GM19023 (cell line): Measurements from ENCODE around the gene EDC3.
"Not testable (repeated sequence)": the region's sequence is repeated elsewhere in the genome, so short reads cannot be mapped to it uniquely, and the experiment has no call there.

ENCODE experiments used
- ATAC-seq: cut with Tn5 transposase; IDR thresholded peaks from one replicate; pipeline ENCODE4 v1.9.1; 2021; ENCODE audit warnings: mild to moderate bottlenecking, moderate library complexity; ENCODE audit not compliant: unreplicated experiment

EDC3 gene

GRCh38 chr15:74710319-74711094 is 14.7 kb upstream of the EDC3 start:
- ATAC-seq = no peak

- ATAC-seq = no peak
These were observed 14.1 kb upstream of the EDC3 start for GRCh38 chr15:74709892-74710291.

DNA sequence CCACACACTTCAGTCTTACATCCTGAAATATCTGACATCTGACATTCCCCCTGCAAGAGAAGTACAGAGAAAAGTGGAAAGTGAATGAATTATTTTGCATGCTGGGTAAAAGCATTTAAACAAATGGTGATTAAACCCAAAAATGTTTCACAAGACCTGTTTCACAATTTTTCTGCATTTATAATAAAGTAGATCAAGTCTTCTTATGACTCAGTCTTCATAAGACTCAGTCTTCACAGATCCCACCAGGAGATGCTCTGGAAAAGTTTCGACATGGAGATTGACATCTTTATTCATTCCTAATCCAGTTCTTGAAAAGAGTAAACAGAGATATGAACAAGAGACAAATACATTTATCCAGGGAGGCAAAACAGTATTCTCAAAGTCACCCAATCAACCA is 13.2 kb upstream of the EDC3 start:
- ATAC-seq = no peak

DNA sequence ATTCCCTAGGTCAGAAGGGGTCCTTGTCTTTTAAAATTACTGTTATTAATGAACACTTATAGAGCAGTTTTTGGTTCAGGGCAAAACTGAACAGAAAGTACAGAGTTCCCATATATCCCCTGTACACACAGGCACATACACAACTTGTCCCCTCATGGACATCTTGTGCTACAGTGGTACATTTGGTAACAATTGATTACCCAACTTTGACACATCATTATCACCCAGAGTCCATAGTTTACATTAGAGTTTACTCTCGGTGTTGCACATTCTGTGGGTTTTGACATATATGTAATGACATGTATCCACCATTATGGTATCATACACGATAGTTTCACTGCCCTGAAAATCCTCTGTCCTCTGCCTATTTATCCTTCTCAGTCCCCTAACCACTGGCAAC is 984 bp upstream of the EDC3 start:
- no peak for ATAC-seq

GRCh38 chr15:74696398-74696729 is 540 bp upstream of the EDC3 start:
- peak; percentile 13 for ATAC-seq

- no peak for ATAC-seq
These were observed 3.5 kb downstream of the EDC3 start for GRCh38 chr15:74692327-74692726.

DNA sequence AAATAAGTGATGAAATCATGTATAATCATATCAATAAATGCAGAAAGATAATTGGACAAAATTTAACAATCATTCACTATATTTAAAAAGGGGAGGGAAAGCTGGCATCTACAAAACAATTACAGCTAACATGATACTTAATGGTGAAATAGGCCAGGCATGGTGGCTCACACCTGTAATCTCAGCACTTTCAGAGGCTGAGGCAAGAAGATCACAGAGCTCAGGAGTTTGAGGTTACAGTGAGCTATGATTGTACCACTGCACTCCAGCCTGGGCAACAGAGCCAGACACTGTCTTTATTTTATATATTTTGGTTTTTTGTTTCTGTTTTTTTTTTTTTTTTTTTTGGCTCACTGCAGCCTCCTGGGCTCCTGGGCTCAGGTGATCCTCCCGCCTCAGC is 12.1 kb downstream of the EDC3 start:
- ATAC-seq = no peak

DNA sequence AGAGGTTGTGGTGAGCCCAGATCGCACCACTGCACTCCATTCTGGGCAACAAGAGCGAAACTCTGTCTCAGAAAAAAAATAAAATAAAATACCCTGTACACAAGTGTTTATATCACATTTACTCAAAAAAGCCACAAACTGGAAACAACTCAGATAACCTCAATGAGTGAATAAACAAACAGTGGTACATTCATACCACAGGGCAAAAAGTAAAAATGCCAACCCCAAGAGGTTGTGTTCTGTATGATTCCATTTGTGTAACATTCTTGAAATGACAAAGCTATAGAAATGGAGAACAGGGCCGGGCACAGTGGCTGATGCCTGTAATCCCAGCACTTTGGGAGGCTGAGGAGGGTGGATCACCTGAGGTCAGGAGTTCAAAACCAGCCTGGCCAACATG is 12.9 kb downstream of the EDC3 start:
- no peak for ATAC-seq

GRCh38 chr15:74680456-74680855 is 15.4 kb downstream of the EDC3 start:
- ATAC-seq = no peak

DNA sequence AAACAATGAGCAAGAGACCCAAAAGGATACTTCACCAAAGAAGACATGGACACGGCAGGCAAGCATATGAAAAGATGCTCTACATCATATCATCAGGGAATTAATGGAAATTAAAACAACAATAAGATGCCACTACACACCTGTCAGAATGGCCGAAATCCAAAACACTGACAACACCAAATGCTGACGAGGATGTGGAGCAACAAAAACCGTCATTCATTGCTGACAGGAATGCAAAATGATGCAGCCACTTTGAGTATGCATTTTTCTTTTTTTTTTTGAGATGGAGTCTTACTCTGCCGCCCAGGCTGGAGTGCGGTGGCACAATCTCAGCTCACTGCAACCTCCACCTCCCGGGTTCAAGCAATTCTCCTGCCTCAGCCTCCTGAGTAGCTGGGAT is 19.0 kb downstream of the EDC3 start:
- ATAC-seq = no peak

GRCh38 chr15:74674161-74674560 is 21.7 kb downstream of the EDC3 start:
- no peak for ATAC-seq

DNA sequence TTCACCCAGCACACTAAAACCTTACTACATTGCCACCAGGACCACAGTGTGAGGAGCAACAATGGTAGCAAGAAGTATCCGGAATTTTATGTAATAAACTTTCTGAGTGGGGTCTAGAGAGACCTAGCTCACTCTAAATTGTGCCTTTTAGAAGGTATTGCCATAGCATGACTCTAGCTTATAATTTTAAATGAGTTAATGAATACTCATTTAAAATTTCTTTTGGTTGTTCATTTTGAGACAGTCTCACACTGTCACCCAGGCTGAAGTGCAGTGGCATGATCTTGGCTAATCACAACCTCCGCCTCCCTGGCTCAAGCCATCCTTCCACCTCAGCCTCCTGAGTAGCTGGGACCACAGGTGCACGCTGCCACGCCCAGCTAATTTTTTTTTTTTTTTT is 26.2 kb downstream of the EDC3 start:
- ATAC-seq = no peak

DNA sequence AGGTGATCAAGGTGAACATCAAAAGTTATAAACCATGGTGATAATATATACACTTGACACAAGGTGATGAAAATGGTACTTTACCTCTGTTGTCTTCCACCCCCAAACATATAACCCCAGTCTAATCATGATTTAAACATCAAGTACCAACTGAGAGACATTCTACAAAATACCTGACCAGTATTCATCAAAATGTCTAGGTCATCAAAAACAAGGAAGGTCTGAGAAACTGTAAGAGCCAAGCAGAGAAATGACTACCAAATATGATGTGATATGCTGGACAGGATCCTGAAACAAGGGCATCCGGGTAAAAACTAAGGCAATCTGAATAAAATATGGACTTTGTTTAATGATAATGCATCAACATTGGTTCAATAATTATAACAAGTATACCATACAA is 27.8 kb downstream of the EDC3 start:
- no peak for ATAC-seq

DNA sequence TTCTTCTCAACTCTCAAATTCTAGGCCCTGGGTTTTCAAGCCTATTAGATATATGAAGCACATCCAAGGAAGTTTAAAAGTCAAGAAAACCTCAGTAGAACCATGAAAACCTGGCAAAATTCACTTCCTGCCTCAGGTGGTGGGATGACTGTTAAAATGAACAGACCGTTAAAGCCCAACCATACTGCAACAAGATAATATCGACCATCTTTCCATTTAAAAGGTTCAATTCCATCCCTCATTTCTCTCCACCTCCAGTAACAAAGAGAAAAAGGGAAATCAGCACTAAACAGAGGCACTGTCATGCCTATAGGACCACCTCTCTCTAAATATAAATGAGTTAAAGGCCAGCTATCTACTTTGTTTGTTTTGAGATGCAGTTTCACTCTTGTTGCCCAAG is 31.2 kb downstream of the EDC3 start:
- ATAC-seq = no peak

DNA sequence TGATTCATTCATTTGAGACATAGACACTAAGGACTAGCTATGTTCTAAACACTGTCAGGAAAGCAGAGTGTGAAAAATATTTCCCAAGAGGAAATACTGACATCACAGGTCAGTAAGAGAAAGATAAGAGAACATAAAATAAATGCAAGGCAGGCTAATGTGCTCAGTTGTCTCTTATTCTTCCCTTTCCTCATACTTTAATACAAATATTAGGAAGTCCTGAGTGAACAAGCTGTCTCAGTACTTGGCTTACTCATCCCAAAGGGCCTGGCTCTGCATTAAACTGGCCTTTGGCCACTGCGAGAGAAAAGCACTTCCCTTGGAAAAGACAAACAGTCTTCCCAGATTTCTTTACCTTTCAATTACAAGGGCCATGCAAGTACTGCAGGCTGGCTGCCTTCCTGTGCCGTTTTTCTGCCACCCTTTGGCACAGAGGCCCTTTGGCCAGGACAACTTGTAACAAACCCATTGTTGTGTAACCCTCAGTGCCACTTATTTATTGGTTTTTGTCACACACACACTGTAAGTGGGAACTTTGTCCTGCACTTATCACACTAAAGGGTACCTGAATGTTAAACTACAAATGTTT is 31.7 kb downstream of the EDC3 start:
- ATAC-seq = no peak

GRCh38 chr15:74663303-74664027 is 32.4 kb downstream of the EDC3 start:
- ATAC-seq = no peak

DNA sequence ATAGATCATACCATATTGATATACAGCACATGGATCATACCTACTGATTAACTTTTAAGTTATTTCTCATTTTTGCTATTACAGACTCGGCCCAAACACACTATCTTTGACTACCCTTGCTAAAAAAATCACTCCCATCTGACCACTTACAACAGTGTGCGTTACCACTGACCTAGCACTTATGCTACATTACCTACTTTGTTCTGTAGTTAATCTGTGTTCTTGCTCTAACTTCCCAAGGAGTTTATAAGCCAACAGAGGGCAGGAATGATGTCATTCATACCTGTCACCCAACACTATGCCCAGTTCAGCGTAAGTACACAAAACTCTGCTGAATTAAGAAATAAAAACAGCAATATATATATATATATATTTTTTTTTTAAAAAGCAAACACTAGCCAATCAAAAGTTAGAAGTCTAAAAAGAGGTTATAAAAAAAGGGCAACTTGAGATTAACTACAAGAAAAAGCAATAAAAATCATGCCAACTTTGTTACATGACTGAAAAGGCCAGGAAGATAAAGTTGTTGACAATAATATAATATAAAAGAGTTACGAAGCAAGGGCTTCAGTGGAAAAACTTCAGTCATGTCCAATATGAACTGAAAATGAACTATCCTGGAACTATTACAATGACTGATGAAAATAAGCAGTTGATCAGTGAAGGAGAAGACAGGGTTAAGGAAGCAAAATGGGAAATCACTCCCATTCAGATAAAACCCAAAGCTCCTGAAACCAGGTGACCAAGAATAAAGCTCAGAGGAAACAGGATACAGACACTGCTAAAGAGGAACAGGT is 33.6 kb downstream of the EDC3 start:
- no peak for ATAC-seq

DNA sequence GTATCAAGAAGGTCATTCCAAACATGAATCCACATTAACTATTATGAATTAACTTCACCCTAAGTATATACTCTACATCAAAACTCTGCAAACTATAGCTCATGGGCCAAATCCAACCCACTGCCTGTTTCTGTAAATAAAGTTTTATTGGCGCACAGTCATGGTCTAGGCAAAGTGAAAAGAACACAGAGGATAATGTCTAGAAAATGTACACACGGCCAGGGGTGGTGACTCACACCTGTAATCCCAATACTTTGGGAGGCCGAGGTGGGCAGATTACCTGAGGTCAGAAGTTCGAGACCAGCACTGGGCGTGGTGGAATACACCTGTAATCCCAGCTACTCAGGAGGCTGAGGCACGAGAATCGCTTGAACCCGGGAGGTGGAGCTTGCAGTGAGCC is 34.5 kb downstream of the EDC3 start:
- ATAC-seq = not testable (repeated sequence)

GRCh38 chr15:74657846-74658245 is 38.0 kb downstream of the EDC3 start:
- no peak for ATAC-seq

GRCh38 chr15:74656935-74657535 is 38.8 kb downstream of the EDC3 start:
- ATAC-seq = no peak

DNA sequence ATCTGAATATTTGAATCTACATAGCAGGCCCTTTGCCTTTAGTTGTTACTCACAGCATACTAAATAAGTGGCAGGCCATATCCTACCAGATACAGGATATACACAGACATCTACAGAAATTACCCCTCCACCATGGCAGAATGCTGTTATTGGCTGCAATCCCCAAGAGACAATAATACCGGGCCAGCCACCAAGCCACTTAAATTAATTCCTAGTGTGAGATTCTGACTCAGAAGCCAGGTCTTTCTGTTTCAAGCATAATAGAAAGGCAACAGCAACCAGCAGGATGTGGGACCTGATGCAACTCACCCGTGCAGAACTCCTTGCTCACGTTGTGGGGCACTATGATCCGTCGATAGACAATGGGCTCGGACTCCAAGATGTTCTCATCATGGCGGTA is 40.4 kb downstream of the EDC3 start:
- ATAC-seq = no peak
